Common myeloid progenitor, CD34-positive (primary cell): ENCODE data around the gene EIF3J.
"Not testable (repeated sequence)": the region's sequence is repeated elsewhere in the genome, so short reads cannot be mapped to it uniquely, and the experiment has no call there.

Source experiments
- CTCF ChIA-PET: fragments of 350-600 bp; sonication (Branson Sonifier 250); formaldehyde crosslinking; loops from one replicate; lab custom pipeline; 2021; ENCODE audit warnings: antibody characterized with exemption; lab: Charles Lee
- POLR2A ChIA-PET: fragments of 350-600 bp; sonication (Branson Sonifier 250); formaldehyde crosslinking; loops from one replicate; lab custom pipeline; 2021; ENCODE audit warnings: antibody characterized with exemption; lab: Charles Lee
- DNase-seq, 3 donors: peaks; one replicate each; pipeline versions ENCODE4 v3.0.0 to v3.0.0-alpha.2; 2013
- H3K27ac ChIP-seq, 2 experiments: 1 replicate in 1 of 2; 2 replicates in 1 of 2; pipeline ENCODE4 v1.7.0; 2013; ENCODE audit warnings: inconsistent platforms in 2 of 2, low read length in 2 of 2, mild to moderate bottlenecking in 2 of 2, low read depth in 1 of 2, moderate library complexity in 1 of 2; ENCODE audit not compliant: severe bottlenecking in 2 of 2, insufficient read depth in 1 of 2, poor library complexity in 1 of 2
- H3K27me3 ChIP-seq, 5 experiments: replicated peaks in 2 of 5; 1 replicate in 3 of 5; 2 replicates in 2 of 5; pipeline versions ENCODE4 v1.6.1 to v1.7.0; 2013; ENCODE audit warnings: low read length in 4 of 5, mild to moderate bottlenecking in 2 of 5, moderate library complexity in 2 of 5, inconsistent platforms in 1 of 5; ENCODE audit not compliant: insufficient read depth in 5 of 5, control insufficient read depth in 4 of 5
- H3K36me3 ChIP-seq, 4 experiments: 1 replicate in 2 of 4; 2 replicates in 2 of 4; pipeline versions ENCODE4 v1.6.1 to v1.7.0; 2013; ENCODE audit warnings: low read length in 3 of 4, control low read depth in 1 of 4, mild to moderate bottlenecking in 1 of 4; ENCODE audit not compliant: control insufficient read depth in 4 of 4, insufficient read depth in 4 of 4
- H3K4me1 ChIP-seq, 4 experiments: 1 replicate in 3 of 4; 2 replicates in 1 of 4; pipeline versions ENCODE4 v1.6.1 to v1.7.1; 2013; ENCODE audit warnings: low read length in 3 of 4, mild to moderate bottlenecking in 3 of 4, control low read depth in 1 of 4, inconsistent platforms in 1 of 4, moderate library complexity in 1 of 4; ENCODE audit not compliant: control insufficient read depth in 4 of 4, insufficient read depth in 4 of 4; ENCODE audit errors: control extremely low read depth in 1 of 4
- H3K4me3 ChIP-seq, 7 experiments: 1 replicate in 4 of 7; 2 replicates in 3 of 7; pipeline versions ENCODE4 v1.5.1 to v1.7.0; 2013; ENCODE audit warnings: mild to moderate bottlenecking in 7 of 7, low read length in 6 of 7, moderate library complexity in 6 of 7, inconsistent platforms in 2 of 7, low read depth in 2 of 7, control low read depth in 1 of 7; ENCODE audit not compliant: insufficient read depth in 4 of 7, control insufficient read depth in 1 of 7; ENCODE audit errors: extremely low read depth in 1 of 7
- H3K9me3 ChIP-seq, 5 experiments: 1 replicate in 4 of 5; 2 replicates in 1 of 5; pipeline versions ENCODE4 v1.6.1 to v1.7.1; 2013; ENCODE audit warnings: low read length in 4 of 5, mild to moderate bottlenecking in 2 of 5, inconsistent platforms in 1 of 5, low read depth in 1 of 5, moderate library complexity in 1 of 5; ENCODE audit not compliant: control insufficient read depth in 4 of 5, insufficient read depth in 2 of 5; ENCODE audit errors: control extremely low read depth in 1 of 5
- WGBS: methylation state at CpG from one replicate; pipeline ENCODE4 v1.1.5; 2013; ENCODE audit not compliant: insufficient coverage; 5-methylcytosine and 5-hydroxymethylcytosine counted together

Gene EIF3J

GRCh38 chr15:44537735-44538240 lies 841 bp downstream of the EIF3J start:
- WGBS: 0% methylated on average over 5 of the region's 13 CpGs
- ChIA-PET CTCF (interaction anchor here (1.0 to 2.3 kb wide), 7 partner anchors 8 to 176 kb away, joined by 3 to 10 read pairs (median 5); no protein-coding TSS in a partner anchor), POLR2A (interaction anchor here (0.7 kb wide), 1 partner anchor 9 kb away, joined by 4 read pairs; no protein-coding TSS in a partner anchor)
- Histone ChIP-seq H3K27me3 (no peaks in the 10 kb centered on the region), H3K4me1 (peaks cover 11 to 30% (median 25%) of the 10 kb centered on the region in 4 experiments), H3K4me3 (peak overlapping the region; percentile 60 to 93 (median 91)), H3K36me3 (peaks cover 3 to 21% (median 11%) of the 10 kb centered on the region in 4 experiments), H3K9me3 (no peaks in the 10 kb centered on the region), H3K27ac (peak overlapping the region; percentile 91 to 96)
- DNase-seq: peak in 2 of 3 donors; percentile 26 to 32

- Histone ChIP-seq H3K4me1 (peaks cover 7 to 27% (median 19%) of the 10 kb centered on the region in 4 experiments), H3K27me3 (no peaks in the 10 kb centered on the region), H3K36me3 (peaks cover 5 to 22% (median 11%) of the 10 kb centered on the region in 4 experiments), H3K27ac (peak overlapping the region in 1 of 2 experiments; percentile 2), H3K4me3 (no peak overlapping the region), H3K9me3 (no peaks in the 10 kb centered on the region)
- 94% methylated on average over 3 of the region's 4 CpGs for WGBS
- POLR2A ChIA-PET: no interaction called here
- CTCF ChIA-PET: interaction anchor here (1.0 kb wide), 2 partner anchors 8 to 10 kb away, joined by 3 to 5 read pairs; no protein-coding TSS in a partner anchor
- no peak for DNase-seq
These were observed 4.5 kb downstream of the EIF3J start for GRCh38 chr15:44541282-44541958.

GRCh38 chr15:44542596-44542995 lies 5.6 kb downstream of the EIF3J start:
- POLR2A ChIA-PET: interaction anchor here (0.7 to 1.2 kb wide), 2 partner anchors 12 to 168 kb away, joined by 3 read pairs; partner anchors contain the start of genes B2M and PATL2
- CTCF ChIA-PET: interaction anchor here (0.7 to 1.0 kb wide), 2 partner anchors 9 to 663 kb away, joined by 3 to 5 read pairs; no protein-coding TSS in a partner anchor
- Histone ChIP-seq H3K4me3 (no peak overlapping the region), H3K27ac (peak overlapping the region in 1 of 2 experiments; percentile 29), H3K9me3 (no peaks in the 10 kb centered on the region), H3K36me3 (peaks cover 5 to 22% (median 11%) of the 10 kb centered on the region in 4 experiments), H3K4me1 (peaks cover 7 to 26% (median 17%) of the 10 kb centered on the region in 4 experiments), H3K27me3 (no peaks in the 10 kb centered on the region)
- DNase-seq: no peak

GRCh38 chr15:44544745-44545144 lies 7.8 kb downstream of the EIF3J start:
- not testable (repeated sequence) for H3K27ac ChIP-seq, H3K27me3 ChIP-seq, H3K9me3 ChIP-seq, DNase-seq, H3K4me3 ChIP-seq
- ChIA-PET POLR2A (interaction anchor here (1.1 kb wide), 1 partner anchor 8 kb away, joined by 3 read pairs; the partner anchor contains the start of gene EIF3J), CTCF (interaction anchor here (1.1 to 2.7 kb wide), 5 partner anchors 11 to 119 kb away, joined by 3 to 13 read pairs (median 5); partner anchors contain the start of gene SPG11)
- Histone ChIP-seq H3K36me3 (peaks cover 6 to 19% (median 14%) of the 10 kb centered on the region in 4 experiments), H3K4me1 (peaks cover 0 to 14% (median 6%) of the 10 kb centered on the region in 4 experiments)
- no CpG with 5 or more reads among the region's 5 CpGs for WGBS

- Histone ChIP-seq H3K27ac (no peak overlapping the region), H3K4me1 (peaks cover 0 to 14% (median 6%) of the 10 kb centered on the region in 4 experiments), H3K36me3 (peaks cover 4 to 14% (median 8%) of the 10 kb centered on the region in 4 experiments), H3K9me3 (no peaks in the 10 kb centered on the region), H3K27me3 (no peaks in the 10 kb centered on the region), H3K4me3 (peak overlapping the region in 2 of 7 experiments; percentile 0 to 27)
- ChIA-PET POLR2A (interaction anchor here (0.6 to 1.2 kb wide), 3 partner anchors 8 to 14 kb away, joined by 3 to 4 read pairs (median 4); partner anchors contain the start of gene EIF3J), CTCF (interaction anchor here (1.0 to 2.7 kb wide), 10 partner anchors 9 to 117 kb away, joined by 3 to 13 read pairs (median 4); partner anchors contain the start of genes EIF3J and SPG11)
- 50% methylated on average over 1 of the region's 5 CpGs for WGBS
- peak in 2 of 3 donors; percentile 54 to 56 for DNase-seq
These were observed 9.2 kb downstream of the EIF3J start for GRCh38 chr15:44545913-44546802.

GRCh38 chr15:44549152-44549551 lies 12.2 kb downstream of the EIF3J start:
- H3K27me3 ChIP-seq, H3K9me3 ChIP-seq, POLR2A ChIA-PET, H3K27ac ChIP-seq, H3K4me3 ChIP-seq, H3K4me1 ChIP-seq, DNase-seq: not testable (repeated sequence)
- peaks cover 5 to 21% (median 16%) of the 10 kb centered on the region in 4 experiments for H3K36me3 ChIP-seq
- WGBS: 100% methylated on average over 5 of the region's 9 CpGs
- CTCF ChIA-PET: interaction anchor here (1.0 to 1.4 kb wide), 3 partner anchors 8 to 29 kb away, joined by 3 read pairs; no protein-coding TSS in a partner anchor
